ES-I3 (cell line): ENCODE results near the gene PMF1.
"Not testable (repeated sequence)": the region's sequence is repeated elsewhere in the genome, so short reads cannot be mapped to it uniquely, and the experiment has no call there.

Experiments used
- H3K36me3 ChIP-seq: 2 replicates; pipeline ENCODE4 v1.6.1; 2013; ENCODE audit warnings: mild to moderate bottlenecking, low read length, control low read depth, moderate library complexity; ENCODE audit not compliant: insufficient read depth
- H3K4me1 ChIP-seq: 2 replicates; pipeline ENCODE4 v1.6.1; 2013; ENCODE audit warnings: mild to moderate bottlenecking, control low read depth, low read length; ENCODE audit not compliant: insufficient read depth
- H3K9ac ChIP-seq: 2 replicates; pipeline ENCODE4 v1.6.1; 2013; ENCODE audit warnings: low read depth, mild to moderate bottlenecking, low read length, moderate library complexity
- H3K9me3 ChIP-seq: 2 replicates; pipeline ENCODE4 v1.6.1; 2013; ENCODE audit warnings: mild to moderate bottlenecking, low read length, moderate library complexity; ENCODE audit not compliant: control insufficient read depth, insufficient read depth

The PMF1 gene

GRCh38 chr1:156214024-156214748, 1.4 kb downstream of the PMF1 start:
- Histone ChIP-seq H3K9ac (no peak overlapping the region; the same call in 1 of the 2 replicates), H3K36me3 (no peaks in the 10 kb centered on the region; the same call in 1 of the 2 replicates), H3K9me3 (no peaks in the 10 kb centered on the region), H3K4me1 (peaks cover 4% of the 10 kb centered on the region; the same call in 1 of the 2 replicates)

DNA sequence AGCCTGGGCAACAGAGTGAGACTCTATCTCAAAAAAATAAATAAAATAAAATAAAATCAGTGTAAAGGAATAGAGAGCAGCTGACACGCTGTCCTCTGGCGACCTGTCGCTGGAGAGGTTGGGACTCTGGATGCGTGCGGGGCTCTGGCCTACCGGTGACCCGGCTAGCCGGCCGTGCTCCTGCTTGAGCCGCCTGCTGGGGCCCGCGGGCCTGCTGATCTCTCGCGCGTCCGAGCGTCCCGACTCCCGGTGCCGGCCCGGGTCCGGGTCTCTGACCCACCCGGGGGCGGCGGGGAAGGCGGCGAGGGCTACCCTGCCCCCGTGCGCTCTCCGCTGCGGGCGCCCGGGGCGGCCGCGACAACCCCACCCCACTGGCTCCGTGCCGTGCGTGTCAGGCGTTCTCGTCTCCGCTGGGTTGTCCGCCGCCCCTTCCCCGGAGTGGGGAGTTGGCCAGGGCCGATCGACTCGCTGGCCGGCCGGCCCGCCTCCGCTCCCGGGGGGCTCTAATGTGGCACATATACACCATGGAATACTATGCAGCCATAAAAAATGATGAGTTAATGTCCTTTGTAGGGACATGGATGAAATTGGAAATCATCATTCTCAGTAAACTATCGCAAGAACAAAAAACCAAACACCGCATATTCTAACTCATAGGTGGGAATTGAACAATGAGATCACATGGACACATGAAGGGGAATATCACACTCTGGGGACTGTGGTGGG, 3.7 kb downstream of the PMF1 start:
- H3K9ac ChIP-seq, H3K9me3 ChIP-seq, H3K36me3 ChIP-seq, H3K4me1 ChIP-seq: not testable (repeated sequence)

- Histone ChIP-seq H3K9ac (no peak overlapping the region), H3K36me3 (no peaks in the 10 kb centered on the region; the same call in 1 of the 2 replicates), H3K4me1 (peaks cover 4% of the 10 kb centered on the region; the same call in 1 of the 2 replicates), H3K9me3 (no peaks in the 10 kb centered on the region)
Observed at GRCh38 chr1:156217871-156218270, 5.1 kb downstream of the PMF1 start.

DNA sequence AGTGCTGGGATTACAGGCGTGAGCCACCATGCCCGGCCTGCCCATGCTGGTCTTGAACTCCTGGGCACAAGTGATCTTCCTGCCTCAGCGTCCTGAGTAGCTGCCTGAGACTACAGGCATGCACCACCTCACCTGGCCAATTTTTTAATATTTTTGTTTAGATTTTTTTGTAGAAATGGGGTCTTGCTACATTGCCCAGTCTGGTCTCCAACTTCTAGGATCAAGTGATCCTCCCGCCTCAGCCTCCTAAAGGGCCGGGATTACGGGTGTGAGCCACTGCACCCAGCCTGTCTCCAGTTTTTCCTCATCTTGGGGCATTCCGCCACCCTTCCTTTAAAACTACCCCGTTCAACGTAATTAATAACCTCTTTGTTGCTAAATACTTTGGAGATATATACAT, 7.4 kb downstream of the PMF1 start:
- Histone ChIP-seq H3K36me3 (no peaks in the 10 kb centered on the region; the same call in 1 of the 2 replicates), H3K4me1 (no peaks in the 10 kb centered on the region), H3K9me3 (no peaks in the 10 kb centered on the region), H3K9ac (no peak overlapping the region)

DNA sequence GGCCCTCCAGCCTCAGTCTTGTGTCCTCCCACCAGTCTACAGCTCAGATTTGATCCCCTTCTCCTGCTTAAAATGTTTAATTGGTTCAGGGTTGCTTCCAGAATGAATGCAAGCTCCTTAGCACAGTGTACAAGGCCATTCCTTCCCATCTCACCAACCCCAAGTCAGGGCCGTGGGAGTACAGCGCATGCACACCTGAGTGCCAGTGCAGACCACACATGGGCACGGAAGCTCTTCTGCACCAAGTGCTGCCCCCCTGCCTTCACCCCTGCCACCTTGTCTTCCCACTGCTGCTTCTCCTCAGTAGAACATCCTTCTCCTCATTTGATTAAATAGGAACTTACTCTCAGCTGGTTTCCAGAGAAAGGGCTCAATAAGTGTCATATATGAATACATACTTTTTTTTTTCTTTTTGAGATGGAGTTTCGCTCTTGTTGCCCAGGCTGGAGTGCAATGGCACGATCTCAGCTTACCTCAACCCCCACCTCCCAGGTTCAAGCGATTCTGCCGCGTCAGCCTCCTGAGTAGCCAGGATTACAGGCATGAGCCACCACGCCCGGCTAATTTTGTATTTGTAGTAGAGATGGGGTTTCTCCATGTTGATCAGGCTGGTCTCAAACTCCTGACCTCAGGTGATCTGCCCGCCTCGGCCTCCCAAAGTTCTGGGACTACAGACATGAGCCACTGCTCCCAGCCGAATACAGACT, 9.3 kb downstream of the PMF1 start:
- no peaks in the 10 kb centered on the region for H3K4me1 ChIP-seq
- no peak overlapping the region for H3K9ac ChIP-seq
- peaks cover 5% of the 10 kb centered on the region; the same call in 1 of the 2 replicates for H3K36me3 ChIP-seq

GRCh38 chr1:156225677-156226014, 12.8 kb downstream of the PMF1 start:
- no peak overlapping the region for H3K9ac ChIP-seq
- peaks cover 5% of the 10 kb centered on the region; the same call in 1 of the 2 replicates for H3K36me3 ChIP-seq
- H3K9me3 ChIP-seq = no peaks in the 10 kb centered on the region
- no peaks in the 10 kb centered on the region for H3K4me1 ChIP-seq

More for the DNA sequence above, 9.3 kb downstream of the PMF1 start:
- H3K9me3 ChIP-seq = no peaks in the 10 kb centered on the region

GRCh38 chr1:156226116-156226538, 13.3 kb downstream of the PMF1 start:
- Histone ChIP-seq H3K9ac (no peak overlapping the region), H3K36me3 (peaks cover 5% of the 10 kb centered on the region; the same call in 1 of the 2 replicates), H3K4me1 (no peaks in the 10 kb centered on the region), H3K9me3 (no peaks in the 10 kb centered on the region)

GRCh38 chr1:156226782-156227181, 14.0 kb downstream of the PMF1 start:
- H3K4me1 ChIP-seq = no peaks in the 10 kb centered on the region
- no peak overlapping the region for H3K9ac ChIP-seq
- H3K36me3 ChIP-seq = peaks cover 5% of the 10 kb centered on the region; the same call in 1 of the 2 replicates

DNA sequence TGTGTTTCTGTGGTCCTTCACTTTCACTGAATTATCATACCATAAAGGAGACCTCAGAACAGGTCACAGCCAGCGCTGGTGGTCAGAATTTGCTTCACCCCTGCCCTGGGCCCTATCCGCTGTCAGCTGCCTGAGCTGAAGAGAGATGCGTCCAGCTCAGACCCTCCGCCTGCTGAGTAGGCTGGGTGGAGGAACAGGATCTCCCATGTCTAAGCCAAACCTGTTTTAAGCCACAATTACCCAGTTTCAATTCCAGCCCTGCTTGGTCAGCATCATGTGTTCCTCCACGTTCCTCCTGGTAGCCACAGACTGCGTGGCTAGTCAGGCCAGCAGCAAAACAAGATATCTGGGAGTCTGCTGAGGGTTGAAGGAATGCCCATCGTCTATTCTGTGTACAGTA, 15.7 kb downstream of the PMF1 start:
- Histone ChIP-seq H3K9me3 (no peaks in the 10 kb centered on the region), H3K9ac (no peak overlapping the region), H3K4me1 (0 out of 2 replicates have a peak, but pooled peaks cover 5% of the 10 kb centered on the region), H3K36me3 (0 out of 2 replicates have a peak, but pooled peaks cover 5% of the 10 kb centered on the region)

More at GRCh38 chr1:156226782-156227181, 14.0 kb downstream of the PMF1 start:
- no peaks in the 10 kb centered on the region for H3K9me3 ChIP-seq

- no peaks in the 10 kb centered on the region for H3K9me3 ChIP-seq
- 0 out of 2 replicates have a peak, but pooled peaks cover 5% of the 10 kb centered on the region for H3K36me3 ChIP-seq
Observed at GRCh38 chr1:156229809-156230472, 17.1 kb downstream of the PMF1 start.

GRCh38 chr1:156230473-156230837, 17.6 kb downstream of the PMF1 start:
- 0 out of 2 replicates have a peak, but pooled peaks cover 5% of the 10 kb centered on the region for H3K4me1 ChIP-seq
- no peaks in the 10 kb centered on the region for H3K9me3 ChIP-seq
- H3K9ac ChIP-seq = no peak overlapping the region
- 0 out of 2 replicates have a peak, but pooled peaks cover 5% of the 10 kb centered on the region for H3K36me3 ChIP-seq

More at GRCh38 chr1:156229809-156230472, 17.1 kb downstream of the PMF1 start:
- 0 out of 2 replicates have a peak, but pooled peaks cover 5% of the 10 kb centered on the region for H3K4me1 ChIP-seq
- H3K9ac ChIP-seq = no peak overlapping the region

GRCh38 chr1:156232201-156232894, 19.5 kb downstream of the PMF1 start:
- H3K36me3 ChIP-seq = 0 out of 2 replicates have a peak, but pooled peaks cover 5% of the 10 kb centered on the region

DNA sequence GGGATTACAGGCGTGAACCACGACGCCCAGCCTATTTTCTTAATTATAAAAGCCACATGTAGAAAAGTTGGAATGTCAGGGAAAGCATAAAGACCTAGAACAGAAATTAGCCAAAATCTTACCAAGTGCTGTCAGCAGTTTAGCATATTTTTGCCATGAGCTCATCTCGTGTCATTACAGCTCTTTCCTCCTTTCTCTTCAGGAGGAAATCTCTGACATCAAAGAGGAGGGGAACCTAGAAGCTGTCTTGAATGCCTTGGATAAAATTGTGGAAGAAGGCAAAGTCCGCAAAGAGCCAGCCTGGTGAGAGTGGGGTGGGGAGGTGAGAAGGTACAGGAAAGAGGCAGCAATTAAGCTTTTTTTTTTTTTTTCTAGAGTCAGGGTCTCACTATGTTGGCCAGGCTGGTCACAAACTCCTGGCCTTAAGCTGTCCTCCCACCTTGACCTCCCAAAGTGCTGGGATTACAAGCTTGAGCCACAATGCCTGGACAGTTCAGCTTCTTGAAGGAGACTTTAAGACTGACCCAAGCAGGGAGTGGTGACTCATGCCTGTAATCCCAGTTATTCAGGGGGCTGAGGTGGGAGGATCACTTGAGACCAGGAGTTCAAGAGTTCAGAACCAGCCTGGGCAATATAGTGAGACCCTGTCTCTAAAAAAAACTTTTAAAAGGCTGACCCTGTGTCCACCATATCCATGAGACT, 20.8 kb downstream of the PMF1 start:
- H3K36me3 ChIP-seq = peaks cover 8% of the 10 kb centered on the region; the same call in 1 of the 2 replicates

More at GRCh38 chr1:156232201-156232894, 19.5 kb downstream of the PMF1 start:
- Histone ChIP-seq H3K4me1 (0 out of 2 replicates have a peak, but pooled peaks cover 5% of the 10 kb centered on the region), H3K9me3 (no peaks in the 10 kb centered on the region), H3K9ac (no peak overlapping the region)

More for the DNA sequence above, 20.8 kb downstream of the PMF1 start:
- H3K9me3 ChIP-seq = no peaks in the 10 kb centered on the region
- H3K9ac ChIP-seq = no peak overlapping the region
- H3K4me1 ChIP-seq = 0 out of 2 replicates have a peak, but pooled peaks cover 5% of the 10 kb centered on the region
